OCI-LY3 (cell line): ENCODE data around the gene HAS3.

Experiments
- CTCF ChIP-seq: fragments of 200-600, 300-600 bp; sonication (generic); IDR thresholded peaks from 2 replicates; pipeline ENCODE4 v1.5.1; 2014; ENCODE audit warnings: antibody characterized with exemption, low read length, low read depth
- EZH2phosphoT487 ChIP-seq: fragments of 200-600 bp; shearing (Covaris generic); IDR thresholded peaks from 2 replicates; pipeline ENCODE4 v1.6.1; 2018; ENCODE audit warnings: antibody characterized with exemption, mixed run types, low read depth

- TF ChIP-seq CTCF (no peak), EZH2phosphoT487 (no peak)
Observed at GRCh38 chr16:69088684-69089083, 16.8 kb upstream of the HAS3 start.
